Skeletal muscle satellite cell (primary cell): ENCODE data around the gene GNAI2. TPM values are rescaled to one million over a fixed set of nuclear protein-coding genes. Genes with fewer than 3 reads are reported as not detected.

Experiments
- H3K27me3 ChIP-seq: 2 replicates; pipeline ENCODE4 v1.7.0; 2013; ENCODE audit warnings: low read length; ENCODE audit not compliant: control insufficient read depth, insufficient read depth
- H3K36me3 ChIP-seq: 2 replicates; pipeline ENCODE4 v1.7.0; 2013; ENCODE audit warnings: mild to moderate bottlenecking, control low read depth, low read length; ENCODE audit not compliant: insufficient read depth
- H3K4me1 ChIP-seq: 2 replicates; pipeline ENCODE4 v1.7.0; 2013; ENCODE audit warnings: low read length; ENCODE audit not compliant: control insufficient read depth, insufficient read depth
- H3K4me2 ChIP-seq: 2 replicates; pipeline ENCODE4 v1.7.0; 2013; ENCODE audit warnings: mild to moderate bottlenecking, low read length
- H3K4me3 ChIP-seq: 2 replicates; pipeline ENCODE4 v1.7.0; 2013; ENCODE audit warnings: low read length
- H3K9ac ChIP-seq: 2 replicates; pipeline ENCODE4 v1.7.0; 2013; ENCODE audit warnings: mild to moderate bottlenecking, low read depth, low read length, moderate library complexity
- H3K9me3 ChIP-seq: replicated peaks from 2 replicates; pipeline ENCODE4 v1.7.0; 2013; ENCODE audit warnings: mild to moderate bottlenecking, control low read depth, low read length
- total RNA-seq: library from RNA; depleted of rRNA; stranded (reverse); fragments of >200 nt; gene quantifications from 2 replicates; pipeline ENCODE4 v1.2.3, GENCODE V29; 2012; rRNA removed

The GNAI2 gene
- 223 and 229 TPM in 2 replicates for total RNA-seq

GRCh38 chr3:50235716-50236483 lies at the start of gene GNAI2:
Gene GNAI2, plus strand, starts transcription at chr3:50236204. Its CDS starts 132 bp downstream, at chr3:50236336.
- Histone ChIP-seq H3K36me3 (peaks cover 12% of the 10 kb centered on the region), H3K4me1 (peaks cover 18% of the 10 kb centered on the region), H3K27me3 (no peaks in the 10 kb centered on the region), H3K9me3 (no peaks in the 10 kb centered on the region), H3K4me3 (peak within 1 kb of the TSS; percentile 82), H3K9ac (peak within 1 kb of the TSS; percentile 92), H3K4me2 (peak within 1 kb of the TSS; percentile 98)

- Histone ChIP-seq H3K27me3 (no peaks in the 10 kb centered on the region), H3K9ac (no peak overlapping the region), H3K4me1 (peaks cover 3% of the 10 kb centered on the region), H3K36me3 (no peaks in the 10 kb centered on the region), H3K4me2 (no peak overlapping the region), H3K9me3 (no peaks in the 10 kb centered on the region), H3K4me3 (no peak overlapping the region)
Observed at GRCh38 chr3:50187750-50188149, 48.3 kb upstream of the GNAI2 start.

DNA sequence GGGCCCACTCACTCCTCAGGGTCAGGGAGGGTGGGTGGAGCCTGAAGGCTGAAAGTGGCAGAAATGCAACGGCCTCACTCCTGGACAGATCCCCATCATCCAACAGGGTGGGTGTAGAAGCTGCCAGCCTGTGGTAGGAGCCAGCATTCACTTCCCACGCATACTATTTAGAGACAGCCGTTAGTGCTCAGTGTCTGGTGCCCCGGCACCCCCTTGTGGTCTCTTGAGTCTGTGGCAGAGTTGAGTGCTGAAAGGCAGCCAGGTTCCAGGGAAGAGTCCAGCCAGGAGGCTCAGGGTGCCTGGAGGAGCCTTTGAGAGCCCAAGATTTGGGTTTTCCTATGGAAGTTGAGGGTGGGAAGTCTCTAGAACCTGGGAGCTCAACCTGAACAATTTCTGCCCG lies 46.7 kb upstream of the GNAI2 start:
- H3K4me1 ChIP-seq = peaks cover 7% of the 10 kb centered on the region
- no peaks in the 10 kb centered on the region for H3K9me3 ChIP-seq
- H3K4me3 ChIP-seq = no peak overlapping the region
- H3K9ac ChIP-seq = no peak overlapping the region
- H3K4me2 ChIP-seq = no peak overlapping the region
- peaks cover 15% of the 10 kb centered on the region for H3K27me3 ChIP-seq
- no peaks in the 10 kb centered on the region for H3K36me3 ChIP-seq

GRCh38 chr3:50189989-50190388 lies 46.0 kb upstream of the GNAI2 start:
- peaks cover 21% of the 10 kb centered on the region for H3K27me3 ChIP-seq
- no peak overlapping the region for H3K4me3 ChIP-seq

DNA sequence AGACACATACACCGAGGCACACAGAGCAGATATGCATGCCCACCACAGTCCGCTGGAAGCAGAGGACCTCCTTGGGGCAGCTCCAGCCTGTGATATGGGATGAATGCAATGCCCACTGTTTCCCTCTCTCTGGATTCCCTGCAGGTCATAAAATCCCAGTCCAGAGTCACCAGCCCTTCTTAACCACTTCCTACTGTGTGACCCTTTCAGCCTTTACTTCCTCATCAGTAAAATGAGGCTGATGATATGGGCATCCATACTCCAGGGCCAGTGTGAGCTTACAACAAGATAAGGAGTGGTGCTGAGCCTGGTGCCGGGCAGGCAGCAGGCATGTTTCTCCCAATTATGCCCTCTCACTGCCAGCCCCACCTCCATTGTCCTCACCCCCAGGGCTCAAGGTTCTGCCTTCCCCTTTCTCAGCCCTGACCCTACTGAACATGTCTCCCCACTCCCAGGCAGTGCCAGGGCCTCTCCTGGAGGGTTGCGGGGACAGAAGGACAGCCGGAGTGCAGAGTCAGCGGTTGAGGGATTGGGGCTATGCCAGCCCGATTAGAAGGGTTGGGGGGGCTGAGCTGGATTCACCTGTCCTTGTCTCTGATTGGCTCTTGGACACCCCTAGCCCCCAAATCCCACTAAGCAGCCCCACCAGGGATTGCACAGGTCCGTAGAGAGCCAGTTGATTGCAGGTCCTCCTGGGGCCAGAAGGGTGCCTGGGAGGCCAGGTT lies 44.9 kb upstream of the GNAI2 start, which contains the start of gene GNAT1:
Gene GNAT1 (plus strand): TSS at position 675 of the 725 bp plus-strand sequence. CDS start 116 bp downstream, outside the sequence.
- Histone ChIP-seq H3K36me3 (no peaks in the 10 kb centered on the region), H3K4me2 (no peak within 1 kb of the TSS), H3K9me3 (no peaks in the 10 kb centered on the region), H3K27me3 (peaks cover 26% of the 10 kb centered on the region), H3K4me3 (no peak within 1 kb of the TSS), H3K4me1 (peaks cover 12% of the 10 kb centered on the region), H3K9ac (no peak within 1 kb of the TSS)

More at GRCh38 chr3:50189989-50190388, 46.0 kb upstream of the GNAI2 start:
- no peak overlapping the region for H3K4me2 ChIP-seq
- H3K36me3 ChIP-seq = no peaks in the 10 kb centered on the region
- peaks cover 12% of the 10 kb centered on the region for H3K4me1 ChIP-seq
- H3K9me3 ChIP-seq = no peaks in the 10 kb centered on the region
- no peak overlapping the region for H3K9ac ChIP-seq

DNA sequence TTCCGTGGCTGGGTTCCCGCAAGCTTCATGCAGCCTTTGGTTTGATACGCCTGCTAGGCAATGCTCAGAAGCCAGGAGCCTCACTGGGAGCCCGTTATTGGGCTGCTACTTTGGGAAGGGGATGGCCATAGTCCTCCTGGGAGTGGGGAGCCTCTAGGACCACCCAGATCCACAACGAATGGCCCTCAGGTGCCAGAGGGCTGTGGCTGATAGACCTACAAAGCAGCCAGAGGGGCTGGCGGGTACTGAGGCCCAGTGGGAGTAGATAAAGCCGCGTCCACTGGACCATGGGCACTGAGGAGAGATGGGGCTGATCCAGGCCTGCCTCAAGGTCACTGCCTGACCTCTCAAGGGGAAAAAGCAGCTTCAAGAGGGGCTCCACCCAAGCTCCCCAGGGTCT lies 43.9 kb upstream of the GNAI2 start:
- no peak overlapping the region for H3K4me2 ChIP-seq
- H3K9me3 ChIP-seq = no peaks in the 10 kb centered on the region
- H3K4me1 ChIP-seq = peaks cover 12% of the 10 kb centered on the region
- no peaks in the 10 kb centered on the region for H3K36me3 ChIP-seq
- peaks cover 35% of the 10 kb centered on the region for H3K27me3 ChIP-seq
- H3K9ac ChIP-seq = no peak overlapping the region
- no peak overlapping the region for H3K4me3 ChIP-seq

- H3K9ac ChIP-seq = no peak overlapping the region
- H3K4me2 ChIP-seq = no peak overlapping the region
- peaks cover 40% of the 10 kb centered on the region for H3K27me3 ChIP-seq
- H3K9me3 ChIP-seq = no peaks in the 10 kb centered on the region
- H3K36me3 ChIP-seq = no peaks in the 10 kb centered on the region
- H3K4me1 ChIP-seq = peaks cover 12% of the 10 kb centered on the region
- no peak overlapping the region for H3K4me3 ChIP-seq
Observed at GRCh38 chr3:50192689-50193141, 43.3 kb upstream of the GNAI2 start.

GRCh38 chr3:50193286-50193685 lies 42.7 kb upstream of the GNAI2 start:
- Histone ChIP-seq H3K9ac (no peak overlapping the region), H3K9me3 (no peaks in the 10 kb centered on the region), H3K36me3 (no peaks in the 10 kb centered on the region), H3K4me3 (no peak overlapping the region), H3K27me3 (peaks cover 40% of the 10 kb centered on the region), H3K4me2 (no peak overlapping the region), H3K4me1 (peaks cover 12% of the 10 kb centered on the region)

- Histone ChIP-seq H3K9ac (no peak overlapping the region), H3K4me2 (peak overlapping the region; percentile 64), H3K4me1 (peaks cover 12% of the 10 kb centered on the region), H3K27me3 (peaks cover 40% of the 10 kb centered on the region), H3K4me3 (no peak overlapping the region), H3K36me3 (no peaks in the 10 kb centered on the region), H3K9me3 (no peaks in the 10 kb centered on the region)
Observed at GRCh38 chr3:50193746-50194127, 42.3 kb upstream of the GNAI2 start.

DNA sequence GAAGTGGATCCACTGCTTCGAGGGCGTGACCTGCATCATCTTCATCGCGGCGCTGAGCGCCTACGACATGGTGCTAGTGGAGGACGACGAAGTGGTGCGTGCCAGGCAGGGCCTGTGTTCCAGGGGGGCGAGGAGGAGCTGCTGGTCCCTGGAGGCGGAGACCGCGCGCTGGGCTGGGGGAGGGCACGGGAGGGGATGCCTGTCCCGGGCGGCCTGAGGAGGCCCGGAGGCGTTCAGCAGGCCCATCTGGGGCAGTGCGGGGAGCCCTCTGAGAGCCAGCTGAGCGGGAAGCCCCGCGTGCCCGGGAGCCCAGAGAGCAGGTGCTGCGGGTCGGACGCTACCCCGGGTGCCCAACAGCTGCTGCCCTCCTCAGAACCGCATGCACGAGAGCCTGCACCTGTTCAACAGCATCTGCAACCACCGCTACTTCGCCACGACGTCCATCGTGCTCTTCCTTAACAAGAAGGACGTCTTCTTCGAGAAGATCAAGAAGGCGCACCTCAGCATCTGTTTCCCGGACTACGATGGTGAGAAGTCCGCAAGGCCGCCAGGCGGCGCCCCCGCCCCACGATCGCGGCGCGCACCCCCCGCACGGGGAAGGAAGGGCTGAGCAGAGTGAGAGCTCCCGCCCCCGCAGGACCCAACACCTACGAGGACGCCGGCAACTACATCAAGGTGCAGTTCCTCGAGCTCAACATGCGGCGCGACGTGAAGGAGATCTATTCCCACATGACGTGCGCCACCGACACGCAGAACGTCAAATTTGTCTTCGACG lies 41.7 kb upstream of the GNAI2 start:
- Histone ChIP-seq H3K9ac (no peak overlapping the region), H3K27me3 (peaks cover 40% of the 10 kb centered on the region), H3K4me1 (peaks cover 9% of the 10 kb centered on the region), H3K36me3 (no peaks in the 10 kb centered on the region), H3K9me3 (no peaks in the 10 kb centered on the region), H3K4me3 (peak overlapping the region; percentile 16), H3K4me2 (peak overlapping the region; percentile 64)

DNA sequence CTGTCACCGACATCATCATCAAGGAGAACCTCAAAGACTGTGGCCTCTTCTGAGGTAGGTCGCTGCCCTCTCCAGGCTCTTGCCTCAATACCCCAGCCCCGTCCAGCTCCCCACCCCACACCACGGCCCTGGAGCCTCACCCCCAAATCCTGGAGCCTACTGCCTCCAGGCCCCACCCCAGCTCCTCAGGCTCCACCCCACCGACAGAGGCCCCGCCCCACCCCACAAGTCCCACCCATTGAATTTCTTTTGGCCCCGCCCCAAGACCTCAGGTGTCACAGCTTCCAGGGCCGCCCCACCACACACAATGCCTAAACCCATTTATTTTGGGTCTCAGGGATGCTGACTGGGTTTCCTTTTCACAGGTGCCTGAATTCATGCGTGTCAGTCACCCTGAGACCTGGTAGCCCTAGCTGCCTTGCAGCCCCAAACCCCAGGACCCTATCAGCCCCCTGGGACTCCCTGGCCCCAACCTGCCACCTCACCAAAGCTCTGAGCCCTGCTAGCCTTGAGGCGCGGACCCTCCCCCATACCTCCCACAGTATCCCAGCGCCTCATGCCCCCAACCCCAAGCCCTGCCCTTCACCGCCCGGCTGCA lies 41.0 kb upstream of the GNAI2 start:
- Histone ChIP-seq H3K4me3 (peak overlapping the region; percentile 16), H3K36me3 (no peaks in the 10 kb centered on the region), H3K4me1 (peaks cover 9% of the 10 kb centered on the region), H3K27me3 (peaks cover 40% of the 10 kb centered on the region), H3K9me3 (no peaks in the 10 kb centered on the region), H3K4me2 (peak overlapping the region; percentile 64), H3K9ac (no peak overlapping the region)
